ENCODE measurements around the gene SH3BP5.

DNA sequence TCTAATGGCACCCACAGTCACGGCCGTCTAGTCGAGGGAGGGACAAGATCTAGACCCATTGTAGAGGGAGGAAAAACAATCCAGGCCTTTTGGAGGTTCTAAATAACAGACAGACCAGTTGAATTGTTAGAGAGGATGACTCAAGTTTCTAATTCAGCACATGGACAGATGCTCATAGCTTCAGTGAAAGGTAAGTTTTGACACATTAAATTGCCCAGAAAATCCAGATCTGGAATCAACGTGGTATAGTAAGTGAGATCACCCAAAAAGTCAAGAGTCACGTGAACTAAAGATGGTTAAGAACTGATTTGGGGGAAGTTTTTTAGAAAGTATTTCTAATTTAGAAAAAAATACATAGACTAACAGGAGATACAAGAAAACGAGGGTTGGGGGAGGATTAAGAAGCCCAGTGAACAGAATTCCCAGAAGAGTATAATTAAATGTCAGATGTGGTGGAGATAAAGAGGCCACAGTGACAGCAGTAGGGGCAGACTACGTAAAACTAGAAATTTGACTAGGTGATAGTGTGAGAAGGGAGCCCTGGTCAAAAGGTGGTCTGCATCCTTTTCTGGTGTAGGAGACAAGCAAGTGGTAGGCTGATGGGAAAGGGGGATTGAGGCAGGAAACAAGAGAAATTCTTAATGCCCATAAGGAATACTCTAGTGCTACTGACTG, 79.2 kb downstream of the SH3BP5 start:
- TF ChIP-seq POLR2A (IDR thresholded peaks at IDR 0.05) (no peak), CTCF (IDR thresholded peaks at IDR 0.05) (no peak)
